CD4-positive, alpha-beta T cell treated with Interleukin-4 for 4 hours (primary cell): ENCODE data around the gene FAM72A.
"Not testable (repeated sequence)": the region's sequence is repeated elsewhere in the genome, so short reads cannot be mapped to it uniquely, and the experiment has no call there.

Experiments used
- DNase-seq: peaks from one replicate; pipeline ENCODE4 v3.0.0-alpha.2; 2020

FAM72A gene

DNA sequence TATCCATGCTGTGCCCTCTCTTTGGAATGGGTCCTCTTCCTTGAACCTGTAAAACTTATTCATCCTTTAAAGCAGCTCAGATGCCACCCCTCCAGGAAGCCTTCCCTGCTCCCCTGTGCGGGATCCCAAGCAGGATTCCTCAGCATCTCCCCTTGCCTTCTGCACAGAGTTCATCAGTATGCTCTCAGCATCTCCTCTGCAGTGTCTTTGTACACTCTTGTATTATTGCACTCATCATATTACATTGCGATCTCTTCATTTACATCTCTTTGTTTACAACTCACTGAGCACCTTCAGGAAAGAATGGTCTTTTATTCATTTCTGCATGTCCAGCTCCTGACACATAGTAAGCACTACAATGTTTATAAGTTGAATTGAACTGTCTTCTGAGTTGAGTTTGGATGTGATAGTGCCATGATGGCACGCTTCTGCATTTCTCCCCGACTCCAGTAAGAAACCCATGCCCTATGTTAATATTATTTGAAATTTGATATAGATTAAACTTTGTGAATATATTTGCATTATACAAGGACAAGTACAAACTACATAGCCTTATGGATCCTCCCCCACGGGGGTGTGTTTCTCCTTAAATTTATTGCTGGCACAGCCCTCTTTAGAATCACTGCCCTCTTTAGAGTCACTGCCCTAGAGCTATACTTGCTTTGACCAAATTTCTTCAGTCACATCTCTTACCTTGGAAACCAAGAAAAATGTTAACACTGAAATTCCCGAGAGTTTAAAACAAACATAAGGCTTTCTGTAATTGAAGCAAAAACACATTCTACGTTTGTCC, 13.2 kb upstream of the FAM72A start:
- DNase-seq = not testable (repeated sequence)

DNA sequence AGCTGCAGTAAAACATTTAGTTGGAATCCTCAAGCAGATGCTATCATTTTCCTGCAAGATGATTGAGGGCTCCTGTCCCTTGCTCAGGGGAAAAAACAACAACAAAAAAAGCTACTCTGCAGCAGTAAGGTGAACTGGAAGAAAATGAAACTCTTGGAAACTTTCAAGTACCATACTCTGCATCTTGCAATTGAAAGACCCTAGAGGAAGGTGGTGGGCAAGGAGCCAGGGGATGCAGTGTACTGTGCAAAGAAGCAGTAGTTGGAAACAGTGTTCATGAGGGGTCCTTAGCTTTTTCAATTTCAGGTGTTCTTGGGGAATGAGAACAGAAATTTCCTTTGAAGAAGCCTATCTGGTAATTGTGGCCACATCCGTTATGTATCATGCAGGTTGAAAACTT, 8.2 kb upstream of the FAM72A start:
- not testable (repeated sequence) for DNase-seq

DNA sequence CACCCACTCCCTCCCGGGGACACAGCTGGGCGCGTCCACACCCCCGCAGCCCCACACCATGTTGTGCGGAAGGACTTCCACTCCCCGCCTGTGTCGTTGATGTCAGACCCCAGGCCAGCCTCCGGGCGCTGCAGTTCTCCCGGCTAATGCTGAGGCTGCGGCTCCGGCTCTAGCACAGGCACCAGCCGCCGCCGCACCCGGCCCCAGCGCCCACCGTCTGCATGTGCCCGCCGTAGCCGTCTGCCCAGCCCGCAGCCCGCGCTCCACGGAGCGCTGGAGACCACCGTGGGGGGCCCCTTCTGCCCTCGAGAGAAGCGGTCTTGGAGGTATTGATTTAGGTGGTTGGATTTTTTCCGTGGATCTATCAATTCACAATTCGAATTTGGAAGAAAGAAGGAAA, 2.9 kb upstream of the FAM72A start:
- DNase-seq = not testable (repeated sequence)

DNA sequence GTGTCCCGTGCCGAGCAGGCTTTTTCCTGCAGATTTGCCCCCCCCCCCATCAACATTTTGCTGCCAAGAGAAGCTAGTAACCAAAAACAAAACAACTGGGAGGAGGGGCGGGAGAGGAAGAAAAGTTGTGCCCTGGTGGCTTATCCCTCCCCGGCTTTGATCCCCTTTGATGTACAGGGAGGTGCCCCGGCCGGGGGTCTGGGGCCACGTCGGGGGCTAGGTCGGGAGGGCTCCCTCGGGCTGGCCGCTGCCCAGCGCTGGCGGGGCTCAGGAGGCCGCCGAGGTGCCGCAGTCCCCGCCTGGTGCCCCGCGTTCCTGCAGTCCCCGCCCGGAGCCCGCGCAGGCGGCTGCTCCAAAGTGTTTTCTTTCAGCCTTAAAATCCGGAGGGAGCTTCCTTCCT, 2.2 kb upstream of the FAM72A start:
- not testable (repeated sequence) for DNase-seq

DNA sequence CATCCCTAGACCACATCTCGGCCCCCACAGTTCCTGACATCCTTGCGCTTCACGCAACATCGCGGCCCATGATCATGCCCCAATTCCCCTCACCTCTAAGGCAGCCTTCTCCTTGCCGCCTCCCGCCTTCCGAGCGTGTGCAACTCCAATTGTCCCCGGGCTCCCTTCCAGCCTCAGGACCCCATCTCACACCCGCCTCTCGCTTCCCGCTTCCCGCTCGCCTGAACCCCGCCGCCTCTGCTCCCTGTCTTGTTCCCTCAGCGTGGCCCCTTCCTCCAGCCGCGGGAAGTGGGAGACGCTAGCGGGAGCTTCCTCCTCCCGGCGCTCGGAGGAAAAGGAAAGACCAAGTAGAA, 1.5 kb upstream of the FAM72A start:
- DNase-seq = not testable (repeated sequence)

DNA sequence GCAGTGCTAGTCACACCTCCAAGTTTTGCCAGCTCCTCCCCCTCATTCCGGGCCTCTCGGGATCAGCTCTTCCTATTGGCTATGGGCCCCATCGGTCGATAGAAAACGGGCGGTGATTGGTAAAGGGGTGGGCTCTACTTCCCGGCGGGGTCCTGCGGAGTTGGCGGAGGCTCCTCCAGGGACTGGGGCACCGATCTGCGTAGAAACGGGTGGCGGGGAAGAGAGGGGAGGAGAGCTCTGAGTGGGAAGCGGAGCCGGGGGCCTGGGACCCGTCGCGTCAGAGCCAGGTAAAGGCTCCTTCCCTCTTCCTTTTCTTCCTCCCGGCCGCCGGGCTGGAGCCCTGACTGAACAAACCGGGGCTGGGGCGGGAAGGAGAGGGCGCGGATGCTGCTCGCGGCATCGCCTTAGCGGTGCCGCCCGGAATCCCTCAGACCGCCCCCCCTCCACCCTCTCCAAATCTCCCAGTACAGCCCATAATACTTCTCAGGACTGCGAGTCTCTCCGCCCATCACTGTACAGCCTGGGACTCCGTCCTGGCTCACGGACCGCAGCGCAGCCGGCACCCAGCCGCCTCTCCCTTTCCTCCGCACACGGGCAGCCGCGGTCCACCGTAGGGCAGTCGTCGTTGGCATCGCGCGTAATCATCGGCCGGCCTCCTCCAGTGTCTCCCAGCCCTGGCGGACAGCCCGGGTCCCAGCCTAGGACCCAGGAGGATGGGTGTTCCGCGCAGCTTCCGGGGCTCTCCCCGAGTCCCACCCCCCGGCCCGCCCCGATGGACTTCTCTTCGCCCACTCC, 922 bp upstream of the FAM72A start, which contains the start of gene SRGAP2:
SRGAP2 (plus strand) TSS at position 178 of the 795 bp plus-strand sequence. CDS start 2,430 bp downstream, outside the sequence.
- DNase-seq = peak; percentile 38

DNA sequence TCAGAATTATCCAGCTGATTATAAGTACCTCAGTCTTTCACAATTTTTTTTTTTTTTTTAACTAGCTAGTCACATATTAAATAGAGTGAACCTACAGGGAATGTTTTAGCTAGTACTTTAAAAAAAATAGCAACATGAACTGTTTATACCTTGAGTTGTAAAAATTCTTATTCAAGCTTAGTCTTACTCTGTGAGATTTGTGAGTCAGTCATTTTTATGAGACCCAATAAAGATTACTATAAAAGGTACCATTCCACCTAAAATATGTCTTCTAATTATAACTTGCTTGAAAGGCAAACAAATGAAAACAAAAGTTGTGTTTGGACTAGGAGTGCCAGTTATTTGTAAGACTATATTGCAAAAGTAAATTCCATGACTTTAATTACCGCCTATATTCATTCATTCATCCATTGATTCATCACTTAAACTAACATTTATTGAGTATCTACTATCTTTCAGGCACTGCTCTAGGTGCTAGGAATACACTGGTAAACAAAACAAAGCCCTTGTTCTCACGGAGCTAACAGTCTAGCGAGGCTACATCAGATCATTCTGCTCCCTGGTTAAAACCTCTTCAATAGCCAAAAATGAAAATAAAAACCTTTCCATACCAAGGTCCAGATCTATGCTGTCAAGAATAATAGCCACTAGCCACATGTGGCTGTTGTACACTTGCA, 5.8 kb downstream of the FAM72A start:
- not testable (repeated sequence) for DNase-seq

DNA sequence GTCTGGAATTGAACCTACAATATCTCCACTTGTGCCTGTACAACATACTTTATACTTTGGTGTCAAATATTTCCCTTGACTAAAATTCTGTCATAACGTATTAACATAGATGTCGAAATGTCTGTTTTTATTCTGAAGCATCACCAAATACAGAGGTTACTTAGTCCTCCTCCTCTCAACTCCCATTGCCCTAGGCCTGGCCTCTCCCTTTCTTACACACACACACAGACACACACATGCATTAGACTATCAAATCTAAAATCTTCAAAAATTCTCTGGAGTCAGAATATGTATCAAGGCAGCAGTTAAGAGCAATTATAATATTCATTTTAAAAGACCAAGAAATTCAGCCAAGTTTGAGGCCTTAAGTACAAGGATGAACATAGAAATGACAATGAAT, 7.5 kb downstream of the FAM72A start:
- not testable (repeated sequence) for DNase-seq

DNA sequence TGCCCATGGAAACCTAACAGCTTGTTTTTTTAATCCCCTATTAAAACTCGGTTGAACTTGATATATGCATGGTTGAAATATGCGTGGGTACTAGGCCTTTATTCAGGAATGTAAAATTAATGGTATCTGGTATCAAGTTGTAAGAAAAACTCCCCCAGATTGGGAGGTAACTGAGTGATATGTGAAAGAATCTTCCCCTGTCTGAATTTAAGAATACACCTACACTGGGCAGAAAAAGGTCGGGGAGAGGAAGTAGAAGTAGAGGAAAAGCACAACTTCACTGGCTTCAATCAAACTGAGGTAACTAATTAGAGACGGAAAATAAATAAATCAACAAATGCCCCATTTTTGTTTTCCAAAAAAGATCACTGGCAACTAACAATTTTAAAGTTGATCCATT, 15.8 kb downstream of the FAM72A start:
- not testable (repeated sequence) for DNase-seq

DNA sequence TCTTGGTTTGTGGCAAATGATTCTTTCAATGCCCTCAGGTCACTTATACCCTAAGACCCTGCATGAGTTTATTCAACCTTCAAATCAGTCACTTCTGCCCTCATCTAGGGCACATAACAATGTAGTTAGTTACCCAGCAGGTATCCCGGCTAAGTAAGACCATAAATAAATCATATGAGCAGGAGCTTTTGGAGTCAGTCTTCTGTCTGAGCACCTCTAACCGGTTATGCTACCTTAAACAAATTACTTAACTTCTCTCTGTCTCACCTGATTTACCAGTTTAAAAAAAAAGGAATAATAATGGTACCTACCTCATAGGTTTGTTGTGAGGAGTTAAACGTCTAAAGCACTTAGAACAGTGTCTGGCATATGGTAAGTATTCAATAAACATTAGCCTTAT, 16.9 kb downstream of the FAM72A start:
- DNase-seq = not testable (repeated sequence)

DNA sequence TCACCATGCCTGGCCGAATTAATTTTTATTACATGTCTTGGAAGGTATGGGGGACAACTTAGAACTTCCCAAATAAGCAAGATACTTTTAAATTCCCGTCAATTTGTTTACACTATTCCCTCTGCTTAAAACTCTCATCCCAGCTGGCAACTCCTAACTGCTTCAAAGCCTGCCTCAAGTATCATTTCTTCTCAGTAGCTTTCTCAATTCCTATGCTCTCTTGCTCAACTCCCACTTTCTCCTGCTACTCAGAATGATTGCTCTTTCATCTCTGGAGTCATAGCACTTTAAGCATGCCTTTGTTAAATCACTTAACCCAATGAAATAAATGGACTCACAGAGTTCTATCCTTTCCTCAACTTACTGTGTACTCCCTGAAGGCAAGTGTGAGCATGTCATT, 18.9 kb downstream of the FAM72A start:
- not testable (repeated sequence) for DNase-seq

DNA sequence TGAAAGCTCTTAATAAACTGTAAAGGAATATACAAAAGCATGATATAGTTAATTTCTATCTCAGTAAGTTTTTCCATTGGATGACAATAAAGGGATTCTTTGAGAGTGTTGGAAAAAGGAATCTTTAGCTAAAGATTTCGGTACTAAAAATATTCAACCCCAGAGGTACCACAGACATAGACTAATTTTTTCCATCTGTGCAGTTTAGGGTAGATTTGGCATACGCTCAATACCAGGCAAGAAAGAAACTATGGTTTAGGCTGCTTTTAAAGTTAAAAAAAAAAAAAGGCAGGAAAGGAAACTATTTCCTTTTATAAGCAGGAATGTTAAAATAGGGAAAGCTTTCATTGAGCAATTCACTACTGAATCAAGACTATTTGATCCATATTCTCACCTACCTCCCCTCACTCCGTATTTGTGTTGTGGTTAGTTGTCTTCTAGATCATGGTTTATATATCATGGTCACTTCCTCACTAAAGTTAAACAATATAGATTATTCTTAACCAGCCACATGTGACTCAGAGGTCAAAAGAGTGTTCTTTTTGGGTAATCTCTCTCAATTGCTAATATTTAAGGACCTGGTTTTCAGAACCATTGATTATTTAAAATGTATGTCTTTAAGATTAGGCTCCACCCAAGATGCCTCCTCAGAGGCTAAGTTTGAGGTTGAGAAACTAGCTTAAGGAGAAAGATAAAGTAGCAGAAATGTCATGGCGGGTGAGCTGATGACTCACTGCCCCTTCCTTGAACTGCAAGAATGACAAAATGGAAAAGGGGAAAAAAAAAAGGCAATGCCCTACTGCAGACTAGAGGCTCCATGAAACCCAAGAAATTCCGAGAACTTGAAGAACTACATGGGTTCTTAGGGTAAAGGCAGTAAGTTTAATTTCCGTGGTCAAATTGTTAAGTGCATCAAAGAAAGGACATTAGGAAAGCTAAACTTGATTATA, 20.0 kb downstream of the FAM72A start:
- not testable (repeated sequence) for DNase-seq

DNA sequence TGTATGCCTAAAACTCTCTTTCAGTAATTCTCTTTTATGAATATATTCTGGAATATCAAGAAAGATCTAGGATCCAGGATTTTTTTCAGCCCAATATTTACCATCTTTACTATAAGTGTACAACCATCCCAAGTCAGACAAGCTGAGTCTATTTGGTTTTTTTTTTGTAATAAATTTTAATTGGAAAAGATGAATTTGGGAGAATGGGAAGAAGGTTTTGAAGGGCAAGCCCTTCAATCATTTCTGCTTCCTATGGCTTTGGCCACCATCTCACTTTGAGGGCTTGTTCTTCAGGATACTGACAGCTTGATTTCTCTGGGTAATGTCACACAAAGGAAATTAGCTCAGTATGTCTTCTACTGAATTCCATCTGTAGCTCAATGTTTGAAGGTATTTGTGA, 23.0 kb downstream of the FAM72A start:
- not testable (repeated sequence) for DNase-seq

DNA sequence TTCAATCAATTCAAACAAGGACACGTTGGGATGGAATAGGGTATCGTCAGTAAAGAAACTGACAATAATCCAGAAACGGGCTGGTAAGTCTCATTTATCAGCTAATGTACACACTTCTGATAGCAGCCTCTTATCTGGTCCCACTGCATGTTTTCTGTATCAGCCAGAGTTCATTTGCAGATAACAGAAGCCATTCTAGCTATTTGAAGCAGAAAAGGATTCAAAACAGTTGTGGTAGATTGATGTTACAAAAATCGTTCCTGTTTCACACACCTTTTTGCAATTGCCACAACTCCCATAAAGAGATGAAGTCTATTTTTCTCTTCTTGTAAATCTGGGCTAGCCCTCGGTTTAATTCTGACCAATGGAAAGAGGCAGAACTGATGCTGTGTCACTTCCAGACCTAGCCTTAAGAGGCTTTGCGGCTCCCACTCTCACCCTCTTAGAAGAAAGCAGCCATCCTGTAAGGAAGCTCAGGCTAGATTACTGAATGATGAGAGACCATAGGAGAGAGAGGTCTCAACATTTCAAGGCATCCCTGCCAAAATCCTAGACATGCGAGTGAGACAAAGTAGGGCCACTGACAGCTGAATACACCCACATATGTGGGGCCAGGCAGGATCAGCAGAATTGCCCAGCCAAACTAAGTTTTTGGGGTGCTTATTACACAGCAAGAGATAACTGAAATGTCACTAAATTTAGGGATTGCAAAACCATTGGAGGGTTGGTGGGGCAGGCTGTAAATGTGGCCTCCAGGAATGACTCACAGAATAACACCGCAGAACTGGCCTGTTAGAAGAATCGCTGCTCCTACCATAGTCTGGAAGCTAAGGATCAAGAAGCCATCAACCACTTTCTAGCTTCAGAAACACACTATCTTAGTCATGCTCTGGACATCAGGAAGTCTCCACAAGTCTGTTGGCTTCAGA, 24.3 kb downstream of the FAM72A start:
- DNase-seq = not testable (repeated sequence)

DNA sequence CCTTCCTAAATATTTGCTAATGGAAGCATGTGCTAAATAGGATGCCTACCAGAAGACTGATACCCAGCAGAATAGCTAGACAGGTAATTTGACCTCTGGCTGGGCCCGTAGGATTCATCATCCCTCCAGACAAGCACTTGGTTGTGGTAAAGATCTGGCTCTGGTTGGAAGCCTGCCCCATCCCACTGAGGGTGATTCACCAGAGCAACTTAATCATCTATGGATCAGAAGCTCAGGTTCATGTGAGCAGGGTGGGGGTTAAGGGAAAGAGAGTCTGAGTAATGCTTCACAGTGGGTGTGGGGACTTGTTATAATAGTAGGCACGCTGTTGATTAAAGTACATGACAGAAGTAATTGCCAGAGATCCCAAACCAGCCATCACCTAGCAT, 26.5 kb downstream of the FAM72A start:
- DNase-seq = not testable (repeated sequence)

DNA sequence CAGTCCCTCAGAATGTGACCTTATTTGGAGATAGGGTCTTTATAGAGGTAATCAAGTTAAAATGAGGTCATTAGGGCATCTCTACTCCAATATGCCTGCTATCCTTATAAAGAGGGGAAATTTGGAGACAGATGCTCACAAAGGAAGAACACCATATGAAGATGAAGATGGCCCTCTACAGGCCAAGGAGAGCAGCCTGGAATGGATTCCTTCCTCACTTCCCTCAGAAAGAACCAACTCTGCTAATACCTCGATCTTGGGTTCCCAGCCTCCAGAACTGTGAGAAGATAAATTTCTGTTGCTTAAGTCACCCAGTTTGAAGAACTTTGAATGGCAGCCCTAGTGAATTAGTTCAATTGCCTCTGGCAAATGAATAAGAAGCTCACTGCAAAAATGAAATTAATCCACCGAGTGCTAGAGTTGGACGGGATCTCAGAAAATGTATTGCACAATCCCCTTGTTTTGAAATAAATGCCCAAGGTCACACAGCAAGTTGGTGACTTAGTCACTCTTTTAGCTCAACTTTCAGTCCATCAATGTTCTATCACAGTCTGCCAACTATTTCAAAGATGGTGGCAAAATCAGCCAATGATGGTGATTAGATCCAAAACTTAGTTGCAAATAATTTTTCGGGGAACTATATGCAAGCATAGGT, 27.1 kb downstream of the FAM72A start:
- DNase-seq = not testable (repeated sequence)

DNA sequence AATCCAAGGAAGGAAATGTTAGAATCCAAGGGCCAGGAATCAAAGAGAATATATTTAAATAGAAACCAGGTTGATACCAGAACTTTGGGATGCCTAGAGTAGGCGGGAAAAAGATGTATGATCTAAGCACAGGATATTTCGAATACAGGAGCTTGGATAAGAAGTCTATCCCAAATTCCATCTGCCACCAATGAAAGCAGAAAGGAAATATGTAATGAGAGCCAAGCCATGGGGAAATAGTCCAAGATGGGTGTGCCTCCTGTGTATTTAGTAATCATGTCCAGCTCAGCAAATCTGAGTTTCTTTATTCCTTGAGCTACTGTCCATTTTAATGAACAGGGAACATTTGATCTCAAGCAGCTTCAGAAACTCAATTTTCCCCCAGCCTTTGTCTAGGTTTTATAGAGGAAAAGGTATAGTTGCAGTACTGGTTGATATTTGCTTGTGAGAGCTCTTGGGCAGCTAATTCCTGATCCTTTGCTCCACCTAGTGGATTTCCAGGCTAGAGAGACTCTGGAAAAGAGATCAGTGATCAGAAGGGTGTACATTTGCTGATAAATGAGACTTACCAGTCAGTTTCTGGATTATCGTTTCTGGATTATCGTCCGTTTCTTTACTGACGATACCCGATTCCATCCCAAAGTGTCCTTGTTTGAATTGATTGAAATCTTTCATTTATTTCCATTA, 28.3 kb downstream of the FAM72A start:
- DNase-seq = not testable (repeated sequence)

DNA sequence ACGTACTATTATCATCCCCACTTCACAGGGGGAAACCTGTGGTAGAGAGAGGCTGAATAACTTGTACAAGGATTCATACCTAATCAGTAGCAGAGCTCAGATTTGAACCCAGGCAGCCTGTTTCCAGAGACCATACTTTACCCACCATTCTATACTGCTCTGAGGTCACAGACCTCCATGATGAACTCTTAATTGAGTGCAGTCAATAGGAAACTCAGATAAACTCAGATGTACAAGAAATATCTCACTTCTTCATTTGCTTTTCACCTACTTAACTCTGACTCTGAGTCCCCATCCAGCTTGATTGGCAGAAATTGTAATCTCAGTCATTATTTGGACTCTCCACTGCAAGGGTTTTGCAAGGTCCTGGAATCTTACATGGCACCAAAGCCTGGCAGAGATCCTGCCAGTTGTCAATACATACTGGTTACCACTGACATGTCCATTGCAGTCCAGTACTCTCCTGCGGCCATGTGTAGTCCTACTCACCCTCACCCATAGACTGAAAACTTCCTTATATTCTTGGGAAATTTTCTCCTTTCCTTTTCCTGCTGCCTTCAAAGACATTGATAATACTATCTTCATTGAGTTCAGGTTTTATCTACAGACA, 29.4 kb downstream of the FAM72A start:
- DNase-seq = not testable (repeated sequence)

DNA sequence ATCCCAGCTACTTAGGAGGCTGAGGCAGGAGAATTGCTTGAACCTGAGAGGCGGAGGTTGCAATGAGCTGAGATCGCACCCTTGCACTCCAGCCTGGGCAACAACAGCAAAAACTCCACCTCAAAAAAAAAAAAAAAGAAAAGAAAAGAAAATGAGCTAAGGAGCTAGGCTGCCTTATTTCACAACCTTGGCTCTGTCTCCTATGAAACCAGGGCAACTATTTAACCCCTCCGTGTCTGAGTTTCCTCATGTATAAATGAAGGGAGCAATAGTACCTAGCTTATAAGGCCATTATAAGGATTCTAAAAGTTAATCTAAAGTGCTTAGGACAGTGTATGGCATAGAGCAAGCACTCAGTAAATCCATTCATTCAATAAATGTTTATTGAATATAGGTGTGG, 32.8 kb downstream of the FAM72A start:
- not testable (repeated sequence) for DNase-seq
